Activated CD4-positive, alpha-beta memory T cell treated with anti-CD3 and anti-CD28 coated beads for 36 hours (primary cell): ENCODE results near the gene MOK. TPM values are rescaled to one million over a fixed set of nuclear protein-coding genes. Genes with fewer than 3 reads are reported as not detected.

ENCODE experiments used
- CTCF ChIA-PET: fragments of 350-600 bp; sonication (Branson Sonifier 250); formaldehyde crosslinking; loops from one replicate; lab custom pipeline; 2021; ENCODE audit warnings: antibody characterized with exemption, inconsistent platforms; lab: Charles Lee
- POLR2A ChIA-PET: fragments of 350-600 bp; sonication (Branson Sonifier 250); formaldehyde crosslinking; loops from one replicate; lab custom pipeline; 2021; ENCODE audit warnings: antibody characterized with exemption; lab: Charles Lee
- DNase-seq: peaks from one replicate; pipeline ENCODE4 v3.0.0-alpha.2; 2020
- H3K27ac Mint-ChIP-seq: one replicate; pipeline ENCODE4 v1.8.0; 2021; ENCODE audit warnings: mixed read lengths
- H3K27me3 Mint-ChIP-seq: one replicate; pipeline ENCODE4 v1.8.0; 2021; ENCODE audit warnings: mixed read lengths
- H3K36me3 Mint-ChIP-seq: one replicate; pipeline ENCODE4 v1.8.0; 2021; ENCODE audit warnings: mixed read lengths
- H3K4me1 Mint-ChIP-seq: one replicate; pipeline ENCODE4 v1.8.0; 2021; ENCODE audit warnings: low read depth, mixed read lengths
- H3K4me3 Mint-ChIP-seq: one replicate; pipeline ENCODE4 v1.8.0; 2021; ENCODE audit warnings: mild to moderate bottlenecking, mixed read lengths
- H3K9me3 Mint-ChIP-seq: one replicate; pipeline ENCODE4 v1.8.0; 2021; ENCODE audit warnings: mixed read lengths
- intact Hi-C: fragments of 100-400 bp; cut with micrococcal nuclease; formaldehyde crosslinking; loops from one replicate; pipeline ENCODE4 v1.15.1; 2023
- total RNA-seq, 2 experiments: library from RNA; stranded (reverse); gene quantifications; one replicate each; pipeline ENCODE4 v1.2.3, GENCODE V29; 2021

MOK gene
- total RNA-seq, 2 experiments from 2014 or later, result 2.7 TPM

DNA sequence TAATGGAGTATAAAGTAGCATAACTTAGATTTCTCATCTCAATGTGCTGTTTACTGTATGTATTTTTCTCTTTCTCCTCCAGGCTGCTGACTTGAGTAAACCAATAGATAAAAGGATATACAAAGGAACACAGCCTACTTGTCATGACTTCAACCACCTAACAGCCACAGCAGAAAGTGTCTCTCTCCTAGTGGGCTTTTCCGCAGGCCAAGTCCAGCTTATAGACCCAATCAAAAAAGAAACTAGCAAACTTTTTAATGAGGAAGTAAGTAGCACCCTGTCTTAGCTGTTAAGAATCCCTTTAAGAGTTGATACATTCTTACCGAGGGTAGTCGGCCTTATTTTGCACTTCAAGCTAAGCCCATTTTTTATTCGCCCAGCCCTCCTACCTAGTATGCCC, 110.1 kb downstream of the MOK start:
- POLR2A ChIA-PET, result interaction anchor here (1.7 kb wide), 1 partner anchor 13 kb away, joined by 4 read pairs; no protein-coding TSS in a partner anchor
- CTCF ChIA-PET, result no interaction called here
- peaks cover 26% of the 10 kb centered on the region for H3K36me3 Mint-ChIP-seq
- no peak overlapping the region for H3K4me3 Mint-ChIP-seq
- H3K27ac Mint-ChIP-seq, result no peak overlapping the region
- DNase-seq, result no peak
- intact Hi-C loops, result no loop called here
- H3K27me3 Mint-ChIP-seq, result no peaks in the 10 kb centered on the region
- H3K4me1 Mint-ChIP-seq, result peaks cover 37% of the 10 kb centered on the region
- H3K9me3 Mint-ChIP-seq, result no peaks in the 10 kb centered on the region

GRCh38 chr14:102192840-102193502, 112.0 kb downstream of the MOK start:
- peaks cover 14% of the 10 kb centered on the region for H3K36me3 Mint-ChIP-seq
- H3K4me3 Mint-ChIP-seq, result no peak overlapping the region
- H3K9me3 Mint-ChIP-seq, result no peaks in the 10 kb centered on the region
- ChIA-PET CTCF (no interaction called here), POLR2A (interaction anchor here (0.6 kb wide), 1 partner anchor 628 kb away, joined by 3 read pairs; no protein-coding TSS in a partner anchor)
- H3K4me1 Mint-ChIP-seq, result peaks cover 24% of the 10 kb centered on the region
- intact Hi-C loops, result no loop called here
- no peaks in the 10 kb centered on the region for H3K27me3 Mint-ChIP-seq
- DNase-seq, result no peak
- H3K27ac Mint-ChIP-seq, result no peak overlapping the region

DNA sequence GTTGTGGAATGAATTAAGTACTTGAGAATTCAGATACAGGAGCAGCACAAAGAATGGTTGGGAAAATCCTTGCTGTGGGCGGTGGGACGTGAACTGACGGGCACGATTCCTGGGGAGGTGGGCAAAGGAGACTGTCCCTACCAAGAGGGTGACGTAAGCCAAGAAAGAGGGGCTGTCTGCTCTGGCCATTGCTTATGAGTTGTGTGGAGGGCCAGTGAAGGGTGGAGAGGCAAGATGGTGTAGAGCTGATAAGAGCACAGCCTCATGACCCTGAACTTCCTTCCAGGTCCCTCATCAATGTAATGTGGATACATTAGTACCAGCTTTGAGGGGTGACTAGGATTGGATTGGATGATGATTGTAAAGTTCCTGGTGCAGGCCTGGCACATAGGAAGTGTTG, 115.1 kb downstream of the MOK start:
- H3K4me1 Mint-ChIP-seq, result peaks cover 36% of the 10 kb centered on the region
- no peaks in the 10 kb centered on the region for H3K9me3 Mint-ChIP-seq
- CTCF ChIA-PET, result no interaction called here
- no peak overlapping the region for H3K4me3 Mint-ChIP-seq
- no peak overlapping the region for H3K27ac Mint-ChIP-seq
- DNase-seq, result no peak
- intact Hi-C loops, result loop anchor here (10.0 kb wide), 1 partner anchor 225 kb away; the partner anchor contains the start of gene DYNC1H1
- POLR2A ChIA-PET, result no interaction called here
- no peaks in the 10 kb centered on the region for H3K36me3 Mint-ChIP-seq
- H3K27me3 Mint-ChIP-seq, result no peaks in the 10 kb centered on the region

GRCh38 chr14:102188187-102188586, 116.8 kb downstream of the MOK start:
- no peak overlapping the region for H3K27ac Mint-ChIP-seq
- peaks cover 53% of the 10 kb centered on the region for H3K4me1 Mint-ChIP-seq
- no peak overlapping the region for H3K4me3 Mint-ChIP-seq
- CTCF ChIA-PET, result interaction anchor here (1.7 kb wide), 1 partner anchor 12 kb away, joined by 3 read pairs; no protein-coding TSS in a partner anchor
- DNase-seq, result no peak
- intact Hi-C loops, result loop anchor here (10.0 kb wide), 1 partner anchor 223 kb away; the partner anchor contains the start of gene DYNC1H1
- POLR2A ChIA-PET, result no interaction called here
- H3K27me3 Mint-ChIP-seq, result no peaks in the 10 kb centered on the region
- no peaks in the 10 kb centered on the region for H3K9me3 Mint-ChIP-seq
- H3K36me3 Mint-ChIP-seq, result no peaks in the 10 kb centered on the region

GRCh38 chr14:102187568-102188001, 117.4 kb downstream of the MOK start:
- Mint-ChIP-seq H3K9me3 (no peaks in the 10 kb centered on the region), H3K27me3 (no peaks in the 10 kb centered on the region), H3K4me1 (peaks cover 59% of the 10 kb centered on the region), H3K27ac (no peak overlapping the region), H3K36me3 (no peaks in the 10 kb centered on the region), H3K4me3 (no peak overlapping the region)
- CTCF ChIA-PET, result interaction anchor here (1.7 kb wide), 1 partner anchor 13 kb away, joined by 3 read pairs; no protein-coding TSS in a partner anchor
- intact Hi-C loops, result loop anchor here (10.0 kb wide), 1 partner anchor 223 kb away; the partner anchor contains the start of gene DYNC1H1
- DNase-seq, result no peak
- POLR2A ChIA-PET, result no interaction called here

DNA sequence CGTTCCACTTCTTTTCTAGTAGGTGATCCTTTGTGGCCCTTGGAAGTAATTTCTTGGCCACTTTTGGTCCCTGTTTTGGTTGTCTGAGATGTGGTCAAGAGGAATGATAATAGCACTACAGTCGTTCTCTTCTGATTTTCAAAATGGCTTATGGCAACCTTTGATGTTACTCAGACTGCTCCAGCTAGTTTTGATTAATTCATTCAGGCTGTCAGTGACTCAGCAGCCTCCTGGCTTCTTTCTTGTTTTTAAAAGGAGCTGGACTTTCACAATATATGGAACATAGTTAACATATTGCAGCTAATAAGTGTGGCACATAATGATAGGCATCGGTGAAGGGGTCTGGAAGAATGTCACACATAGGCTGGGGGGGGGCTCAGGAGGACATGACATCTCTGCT, 117.9 kb downstream of the MOK start:
- H3K9me3 Mint-ChIP-seq, result no peaks in the 10 kb centered on the region
- intact Hi-C loops, result loop anchor here (10.0 kb wide), 1 partner anchor 222 kb away; the partner anchor contains the start of gene DYNC1H1
- no peaks in the 10 kb centered on the region for H3K27me3 Mint-ChIP-seq
- no peak for DNase-seq
- H3K4me1 Mint-ChIP-seq, result peaks cover 62% of the 10 kb centered on the region
- POLR2A ChIA-PET, result no interaction called here
- no peaks in the 10 kb centered on the region for H3K36me3 Mint-ChIP-seq
- no peak overlapping the region for H3K4me3 Mint-ChIP-seq
- CTCF ChIA-PET, result interaction anchor here (1.7 kb wide), 1 partner anchor 13 kb away, joined by 3 read pairs; no protein-coding TSS in a partner anchor
- H3K27ac Mint-ChIP-seq, result peak overlapping the region; percentile 69

DNA sequence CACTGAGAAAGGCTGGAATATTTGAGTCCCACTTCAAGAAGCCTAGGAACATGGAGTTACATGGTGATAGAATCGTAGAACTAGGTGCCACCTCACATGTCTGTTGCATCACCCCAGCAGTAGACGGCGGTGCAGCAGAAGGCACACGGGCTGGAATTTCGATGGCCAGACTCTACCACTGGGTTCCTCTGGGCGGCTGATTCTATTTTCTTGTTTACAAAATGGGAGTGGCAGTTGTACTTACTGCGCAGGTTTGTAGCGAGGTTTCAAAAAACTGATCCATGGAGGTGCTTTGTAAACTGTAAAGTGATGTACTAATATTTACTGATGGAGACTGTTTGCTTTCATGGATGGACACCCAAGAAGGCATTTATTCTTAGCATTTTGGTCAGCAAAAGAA, 119.6 kb downstream of the MOK start:
- POLR2A ChIA-PET, result no interaction called here

DNA sequence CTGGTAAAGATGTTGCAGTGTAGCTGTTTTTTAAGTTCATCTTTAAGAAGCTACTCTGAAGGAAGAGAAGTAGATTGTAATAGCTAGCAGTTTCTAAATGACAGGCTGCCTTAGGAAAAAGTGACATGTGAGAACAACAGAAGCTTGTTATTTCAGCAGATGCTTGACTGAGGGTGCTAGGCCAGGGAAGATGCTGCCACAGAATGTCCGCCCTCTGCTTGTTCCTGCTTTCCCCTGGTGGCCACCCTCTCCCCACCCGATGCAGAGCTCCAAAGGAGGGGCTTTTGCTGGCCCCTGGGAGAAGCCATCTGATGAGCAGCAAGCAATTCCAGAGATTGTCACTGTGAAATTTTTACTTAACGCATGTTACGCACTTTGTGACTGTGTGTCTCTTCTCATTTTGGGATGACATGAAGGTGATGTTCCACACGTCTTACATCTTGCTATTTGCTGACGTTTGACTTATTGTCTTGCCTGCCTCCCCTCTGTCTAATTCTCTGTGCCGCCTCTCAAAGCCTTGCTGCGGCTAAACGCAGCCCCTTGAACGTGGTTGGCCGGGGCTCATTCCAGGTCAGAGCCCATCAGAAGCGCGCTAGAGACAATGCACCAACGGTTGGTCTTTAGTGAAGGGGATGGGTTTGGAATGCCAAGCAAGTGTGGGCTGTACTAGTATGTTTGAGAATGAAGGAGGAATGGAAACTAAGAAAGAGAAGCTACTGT, 120.5 kb downstream of the MOK start:
- intact Hi-C loops, result loop anchor here (1.0 to 10.0 kb wide), 2 partner anchors 45 to 220 kb away; partner anchors contain the start of genes DYNC1H1 and WDR20
- Mint-ChIP-seq H3K36me3 (peaks cover 1% of the 10 kb centered on the region), H3K27me3 (no peaks in the 10 kb centered on the region), H3K9me3 (no peaks in the 10 kb centered on the region), H3K4me1 (peaks cover 70% of the 10 kb centered on the region), H3K4me3 (peak overlapping the region; percentile 35), H3K27ac (peak overlapping the region; percentile 90)
- peak; percentile 57 for DNase-seq
- POLR2A ChIA-PET, result interaction anchor here (0.6 to 1.9 kb wide), 4 partner anchors 45 to 344 kb away, joined by 3 to 5 read pairs (median 3); partner anchors contain the start of genes CINP, TECPR2 and WDR20
- CTCF ChIA-PET, result interaction anchor here (0.9 to 1.2 kb wide), 3 partner anchors 16 to 477 kb away, joined by 3 to 4 read pairs (median 4); no protein-coding TSS in a partner anchor

More for the DNA sequence above, 119.6 kb downstream of the MOK start:
- intact Hi-C loops, result loop anchor here (10.0 kb wide), 1 partner anchor 221 kb away; the partner anchor contains the start of gene DYNC1H1
- peaks cover 1% of the 10 kb centered on the region for H3K36me3 Mint-ChIP-seq
- H3K27ac Mint-ChIP-seq, result no peak overlapping the region
- CTCF ChIA-PET, result no interaction called here
- H3K9me3 Mint-ChIP-seq, result no peaks in the 10 kb centered on the region
- no peak for DNase-seq
- H3K4me1 Mint-ChIP-seq, result peaks cover 72% of the 10 kb centered on the region
- no peak overlapping the region for H3K4me3 Mint-ChIP-seq
- no peaks in the 10 kb centered on the region for H3K27me3 Mint-ChIP-seq

DNA sequence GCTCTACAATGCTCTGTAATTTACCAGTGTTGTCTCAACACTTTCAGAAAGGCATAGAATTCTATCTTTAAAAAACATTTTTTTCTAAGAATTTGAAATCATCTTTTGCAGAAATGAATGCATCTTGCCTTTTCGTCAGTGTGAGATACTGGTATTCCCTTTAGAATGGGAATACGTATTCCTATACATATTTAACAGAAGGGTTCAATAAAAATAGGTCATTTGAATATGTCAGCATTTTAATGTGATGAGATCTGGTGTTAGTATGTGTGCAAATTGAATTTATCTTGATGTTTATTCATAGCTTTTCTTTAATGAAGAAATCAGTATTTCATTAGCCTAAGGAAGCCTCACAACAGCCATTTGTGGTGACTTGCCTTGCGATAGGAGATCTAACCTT, 121.1 kb downstream of the MOK start:
- no peaks in the 10 kb centered on the region for H3K27me3 Mint-ChIP-seq
- ChIA-PET CTCF (interaction anchor here (0.9 to 1.2 kb wide), 4 partner anchors 16 to 476 kb away, joined by 3 to 4 read pairs (median 4); no protein-coding TSS in a partner anchor), POLR2A (interaction anchor here (0.6 to 1.9 kb wide), 4 partner anchors 45 to 344 kb away, joined by 3 to 5 read pairs (median 3); partner anchors contain the start of genes CINP, TECPR2 and WDR20)
- H3K9me3 Mint-ChIP-seq, result no peaks in the 10 kb centered on the region
- intact Hi-C loops, result loop anchor here (1.0 to 10.0 kb wide), 2 partner anchors 45 to 219 kb away; partner anchors contain the start of genes DYNC1H1 and WDR20
- no peak for DNase-seq
- peaks cover 1% of the 10 kb centered on the region for H3K36me3 Mint-ChIP-seq
- peaks cover 71% of the 10 kb centered on the region for H3K4me1 Mint-ChIP-seq
- peak overlapping the region; percentile 35 for H3K4me3 Mint-ChIP-seq
- peak overlapping the region; percentile 90 for H3K27ac Mint-ChIP-seq

GRCh38 chr14:102182936-102183619, 121.9 kb downstream of the MOK start:
- H3K27me3 Mint-ChIP-seq, result no peaks in the 10 kb centered on the region
- H3K27ac Mint-ChIP-seq, result peak overlapping the region; percentile 90
- ChIA-PET POLR2A (interaction anchor here (1.1 to 1.9 kb wide), 5 partner anchors 8 to 184 kb away, joined by 3 to 9 read pairs (median 5); partner anchors contain the start of gene WDR20), CTCF (interaction anchor here (1.2 kb wide), 1 partner anchor 132 kb away, joined by 4 read pairs; no protein-coding TSS in a partner anchor)
- H3K4me3 Mint-ChIP-seq, result no peak overlapping the region
- H3K4me1 Mint-ChIP-seq, result peaks cover 78% of the 10 kb centered on the region
- no peaks in the 10 kb centered on the region for H3K9me3 Mint-ChIP-seq
- intact Hi-C loops, result loop anchor here (1.0 to 10.0 kb wide), 2 partner anchors 18 to 218 kb away; partner anchors contain the start of gene DYNC1H1
- no peak for DNase-seq
- H3K36me3 Mint-ChIP-seq, result peaks cover 3% of the 10 kb centered on the region

- no peak for DNase-seq
- Mint-ChIP-seq H3K9me3 (no peaks in the 10 kb centered on the region), H3K4me3 (no peak overlapping the region), H3K27ac (no peak overlapping the region), H3K36me3 (peaks cover 3% of the 10 kb centered on the region), H3K27me3 (no peaks in the 10 kb centered on the region), H3K4me1 (peaks cover 79% of the 10 kb centered on the region)
- ChIA-PET POLR2A (interaction anchor here (0.9 to 1.7 kb wide), 5 partner anchors 9 to 185 kb away, joined by 3 to 9 read pairs (median 4); partner anchors contain the start of gene WDR20), CTCF (interaction anchor here (0.5 to 1.2 kb wide), 3 partner anchors 132 to 444 kb away, joined by 3 to 5 read pairs (median 3); no protein-coding TSS in a partner anchor)
- intact Hi-C loops, result loop anchor here (1.0 to 10.0 kb wide), 2 partner anchors 19 to 217 kb away; partner anchors contain the start of gene DYNC1H1
These were observed 122.8 kb downstream of the MOK start for GRCh38 chr14:102182190-102182589.
